ENCODE measurements around the gene PCARE.

- TF ChIP-seq CTCF (IDR thresholded peaks at IDR 0.05) (no peak), POLR2A (IDR thresholded peaks at IDR 0.05) (no peak), EP300 (IDR thresholded peaks at IDR 0.05) (peak; percentile 17 to 93)
These were observed 10.5 kb downstream of the PCARE start for GRCh38 chr2:29063646-29064345.
